ENCODE results near the gene GZF1. TPM values are rescaled to one million over a fixed set of nuclear protein-coding genes. Genes with fewer than 3 reads are reported as not detected.

The GZF1 gene
- polyA plus RNA-seq, 1 of the 3 experiments (the other 2 are of a cell fraction) = 20.6 TPM

- CTCF ChIA-PET = interaction anchor here (1.8 kb wide), 1 partner anchor 10 kb away, joined by 5 read pairs; no protein-coding TSS in a partner anchor
- 95% methylated on average over 2 of the region's 2 CpGs for WGBS (ENCODE audit: low lambda C conversion rate)
Observed at GRCh38 chr20:23408957-23409356, 47.0 kb downstream of the GZF1 start.

More at GRCh38 chr20:23408957-23409356, 47.0 kb downstream of the GZF1 start:
- no peaks in the 10 kb centered on the region for H3K36me3 ChIP-seq (replicated peaks in 1 of 2; ENCODE audit: control insufficient read depth in 1 of 2, insufficient read depth in 2 of 2, low read length in 1 of 2)
- H3K79me2 ChIP-seq (ENCODE audit: insufficient read depth) = peaks cover 97% of the 10 kb centered on the region
- no peaks in the 10 kb centered on the region; a peak in 2 of 4 replicates for H3K4me1 ChIP-seq (ENCODE audit: control insufficient read depth in 1 of 2, insufficient read depth in 2 of 2, low read depth in 1 of 2, low read length in 1 of 2)
- no peaks in the 10 kb centered on the region for H3K9me3 ChIP-seq
- H4K20me1 ChIP-seq (ENCODE audit: insufficient read depth) = peaks cover 33% of the 10 kb centered on the region
- H3K9ac ChIP-seq = no peak overlapping the region
- no peak overlapping the region for H3K27ac ChIP-seq (ENCODE audit: low read depth in 2 of 2, low read length in 1 of 2)
- no peaks in the 10 kb centered on the region for H3K9me2 ChIP-seq
- POLR2A ChIA-PET = no interaction called here
- no peak for TF ChIP-seq SIN3A (IDR thresholded peaks at IDR 0.05; ENCODE audit: borderline replicate concordance, low read depth, low read length)
- no peak for TF ChIP-seq REST (IDR thresholded peaks at IDR 0.05; ENCODE audit: low read depth, low read length)
- TF ChIP-seq ZBTB33 (IDR thresholded peaks at IDR 0.05; ENCODE audit: borderline replicate concordance, low read depth) = no peak
- TF ChIP-seq NRF1 (IDR thresholded peaks at IDR 0.05; ENCODE audit: low read depth, low read length) = no peak
- TF ChIP-seq, protein P1, sequence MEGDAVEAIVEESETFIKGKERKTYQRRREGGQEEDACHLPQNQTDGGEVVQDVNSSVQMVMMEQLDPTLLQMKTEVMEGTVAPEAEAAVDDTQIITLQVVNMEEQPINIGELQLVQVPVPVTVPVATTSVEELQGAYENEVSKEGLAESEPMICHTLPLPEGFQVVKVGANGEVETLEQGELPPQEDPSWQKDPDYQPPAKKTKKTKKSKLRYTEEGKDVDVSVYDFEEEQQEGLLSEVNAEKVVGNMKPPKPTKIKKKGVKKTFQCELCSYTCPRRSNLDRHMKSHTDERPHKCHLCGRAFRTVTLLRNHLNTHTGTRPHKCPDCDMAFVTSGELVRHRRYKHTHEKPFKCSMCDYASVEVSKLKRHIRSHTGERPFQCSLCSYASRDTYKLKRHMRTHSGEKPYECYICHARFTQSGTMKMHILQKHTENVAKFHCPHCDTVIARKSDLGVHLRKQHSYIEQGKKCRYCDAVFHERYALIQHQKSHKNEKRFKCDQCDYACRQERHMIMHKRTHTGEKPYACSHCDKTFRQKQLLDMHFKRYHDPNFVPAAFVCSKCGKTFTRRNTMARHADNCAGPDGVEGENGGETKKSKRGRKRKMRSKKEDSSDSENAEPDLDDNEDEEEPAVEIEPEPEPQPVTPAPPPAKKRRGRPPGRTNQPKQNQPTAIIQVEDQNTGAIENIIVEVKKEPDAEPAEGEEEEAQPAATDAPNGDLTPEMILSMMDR (IDR thresholded peaks at IDR 0.05) = no peak
- no peak for TF ChIP-seq RCOR1 (IDR thresholded peaks at IDR 0.05; ENCODE audit: low read length)
- no peak for TF ChIP-seq POLR2AphosphoS5 (IDR thresholded peaks at IDR 0.05; ENCODE audit: low read depth, low read length)
- no peak for TF ChIP-seq PBX3 (IDR thresholded peaks at IDR 0.05)
- no peak for TF ChIP-seq GABPA (IDR thresholded peaks at IDR 0.05; ENCODE audit: low read depth)
- TF ChIP-seq SMC3 (IDR thresholded peaks at IDR 0.05; ENCODE audit: low read depth, low read length) = no peak
- TF ChIP-seq TEAD4 (IDR thresholded peaks at IDR 0.05; ENCODE audit: borderline replicate concordance, insufficient read depth) = no peak
- no peak for TF ChIP-seq MEF2A (IDR thresholded peaks at IDR 0.05; ENCODE audit: borderline replicate concordance, low read depth)
- TF ChIP-seq GATA2 (CRISPR knock-in tag; IDR thresholded peaks at IDR 0.05) = no peak
- no peak for TF ChIP-seq NFIC (IDR thresholded peaks at IDR 0.05; ENCODE audit: borderline replicate concordance)
- no peak overlapping the region for H3K4me3 ChIP-seq (ENCODE audit: low read depth in 2 of 2, low read length in 1 of 2)
- no peak overlapping the region for H2AFZ ChIP-seq (ENCODE audit: low read depth)
- H3F3A ChIP-seq (replicated peaks; ENCODE audit: insufficient read depth) = no peaks in the 10 kb centered on the region
- no peaks in the 10 kb centered on the region for H3K27me3 ChIP-seq (ENCODE audit: insufficient read depth)
- no peak overlapping the region for H3K4me2 ChIP-seq
- DNase-seq = no peak

Data from SK-N-SH (cell line).